Pancreas (tissue), 10 donors: ENCODE data around the gene UBFD1. TPM values are rescaled to one million over a fixed set of nuclear protein-coding genes. Genes with fewer than 3 reads are reported as not detected.

Source experiments
- ATAC-seq, 4 donors: fragments of 200-7000 bp; cut with Tn5 transposase; one replicate each; pipeline versions ENCODE4 v1.8.0 to v1.9.1; 2020; ENCODE audit warnings: mild to moderate bottlenecking in 4 of 4, moderate library complexity in 4 of 4
- DNase-seq, 6 donors: peaks; one replicate each; pipeline ENCODE4 v3.0.0-alpha.2; 2020
- FAIRE-seq: peaks from 2 replicates; lab custom pipeline; 2012; peaks lifted over from hg19 to GRCh38; lab: Jason Lieb, UNC
- H3K27ac ChIP-seq, 4 donors: fragments of 200-600 bp; sonication (generic); 1 replicate in 3 of 4; 2 replicates in 1 of 4; pipeline versions ENCODE4 v1.5.0 to v1.8.0; 2020
- H3K27me3 ChIP-seq, 4 donors: fragments of 200-600 bp; one replicate each; pipeline ENCODE4 v1.8.0; 2021
- H3K36me3 ChIP-seq, 3 donors: fragments of 200-600 bp; sonication (generic) in 1 of 3; one replicate each; pipeline versions ENCODE4 v1.5.0 to v1.8.0; 2020 to 2021
- H3K4me1 ChIP-seq, 3 donors: fragments of 200-600 bp; one replicate each; pipeline ENCODE4 v1.8.0; 2021
- H3K4me3 ChIP-seq, 4 donors: fragments of 200-600 bp; sonication (generic) in 2 of 4; one replicate each; pipeline versions ENCODE4 v1.5.0 to v1.8.0; 2020 to 2021
- H3K9me3 ChIP-seq, 4 donors: fragments of 200-600 bp; one replicate each; pipeline ENCODE4 v1.8.0; 2021
- CTCF ChIP-seq, 4 donors: fragments of 200-600 bp; sonication (generic) in 3 of 4; IDR thresholded peaks; one replicate each; pipeline versions ENCODE4 v1.5.0 to v1.8.0; 2021; ENCODE audit warnings: antibody characterized with exemption in 4 of 4
- WGBS, 2 donors: extraction: QIAGEN DNeasy Blood & Tissue Kit; methylation state at CpG; one replicate each; pipeline ENCODE4 v1.1.7; 2013; 5-methylcytosine and 5-hydroxymethylcytosine counted together
- intact Hi-C, 3 donors: fragments of 100-400 bp; cut with DNase I; formaldehyde crosslinking; loops; one replicate each; pipeline versions ENCODE4 v1.11.1 to v1.14.2; 2022
- polyA plus RNA-seq, 2 donors: library from polyadenylated mRNA; stranded (reverse); fragments of 200-250 nt; gene quantifications; one replicate each; pipeline ENCODE4 v1.2.3, GENCODE V29; 2013
- total RNA-seq, 6 donors: library from RNA; stranded (reverse); fragmentation: NEBNext Ultra II Directional in 4 of 6; extraction: Animal tissue kit (Norgen Biotek cat#: 25700) in 4 of 6; gene quantifications; one replicate each; pipeline versions ENCODE4 v1.2.1 to v1.2.4, GENCODE V29; 2021 to 2023
- donor health status: healthy with polysubstance abuse.
- donor health status: DM: no; HTN: no; CAD: no; lungs with moderate emphysema.
- donor health status: DM: no; HTN: no; CAD: no.
- donor health status: control.
- donor health status: control.
- donor health status: Bipolar disorder and iron deficiency.
- donor health status: DM: yes; HTN: yes; CAD: no.
- donor health status: DM: no; HTN: no; CAD: no.
- donor health status: DM: no; HTN: no; CAD: no.
- donor health status: DM: yes; HTN: yes; CAD: no.

Gene UBFD1
- total RNA-seq = 10 to 100 TPM; 15.6 to 38.2 (median 20.4) TPM
- 1 to 10 TPM; 5.9 to 8.7 TPM for polyA plus RNA-seq

GRCh38 chr16:23556881-23557778 is at the start of gene UBFD1, which contains the start of gene EARS2:
Gene UBFD1 (plus strand): TSS chr16:23557727. CDS start chr16:23557743, 16 bp downstream.
Gene EARS2 (minus strand): TSS chr16:23557350. CDS start chr16:23557343, 7 bp downstream.
- ATAC-seq = peak; percentile 92 to 97 (median 94)
- Histone ChIP-seq H3K27me3 (no peaks in the 10 kb centered on the region), H3K4me1 (peaks cover 0 to 7% (median 0%) of the 10 kb centered on the region in 3 donors), H3K4me3 (peak within 1 kb of the TSS; percentile 66 to 97 (median 84)), H3K36me3 (peaks cover 1 to 17% (median 7%) of the 10 kb centered on the region in 3 donors), H3K9me3 (no peaks in the 10 kb centered on the region), H3K27ac (peak within 1 kb of the TSS; percentile 46 to 89 (median 74))
- FAIRE-seq = no peak
- DNase-seq = peak; percentile 98 to 99 (median 99)
- WGBS, 2 donors = 1% methylated on average over 63 to 65 of the region's 65 CpGs
- intact Hi-C loops = loop anchor here in 1 of 3 donors (10.0 kb wide), 1 partner anchor 92 kb away; no protein-coding TSS in a partner anchor
- TF ChIP-seq CTCF (IDR thresholded peaks at IDR 0.05) = peak; percentile 92 to 97 (median 95)

- WGBS, 2 donors = 7 to 9% methylated on average over 28 of the region's 28 CpGs
- peak in 1 of 6 donors; percentile 38 for DNase-seq
- Histone ChIP-seq H3K4me3 (peak overlapping the region; percentile 80 to 96 (median 92)), H3K36me3 (peaks cover 0 to under 1% (median 0%) of the 10 kb centered on the region in 3 donors), H3K9me3 (no peaks in the 10 kb centered on the region), H3K4me1 (peaks cover 13 to 38% (median 19%) of the 10 kb centered on the region in 3 donors), H3K27ac (peak overlapping the region; percentile 85 to 92 (median 88)), H3K27me3 (no peaks in the 10 kb centered on the region)
- FAIRE-seq = no peak
- peak; percentile 6 to 24 (median 12) for ATAC-seq
- intact Hi-C loops = no loop called here
- no peak for TF ChIP-seq CTCF (IDR thresholded peaks at IDR 0.05)
These were observed 48.7 kb upstream of the UBFD1 start for GRCh38 chr16:23508589-23509440.

- peaks cover 0 to 3% (median 0%) of the 10 kb centered on the region in 3 donors for H3K36me3 ChIP-seq
- H3K9me3 ChIP-seq = no peaks in the 10 kb centered on the region
- FAIRE-seq = no peak
- peak overlapping the region; percentile 85 to 92 (median 88) for H3K27ac ChIP-seq
- no peak for TF ChIP-seq CTCF (IDR thresholded peaks at IDR 0.05)
- H3K4me3 ChIP-seq = peak overlapping the region; percentile 80 to 96 (median 92)
- no peaks in the 10 kb centered on the region for H3K27me3 ChIP-seq
- no peak for DNase-seq
- intact Hi-C loops = no loop called here
- 1 to 2% methylated on average over 5 of the region's 5 CpGs for WGBS, 2 donors
- H3K4me1 ChIP-seq = peaks cover 7 to 32% (median 14%) of the 10 kb centered on the region in 3 donors
- ATAC-seq = peak in 1 of 4 donors; percentile 2
These were observed 48.1 kb upstream of the UBFD1 start for GRCh38 chr16:23509441-23509754.

GRCh38 chr16:23509782-23510163 is 47.8 kb upstream of the UBFD1 start:
- WGBS, 2 donors = 1% methylated on average over 12 to 17 of the region's 17 CpGs
- intact Hi-C loops = no loop called here
- FAIRE-seq = no peak

More at GRCh38 chr16:23509782-23510163, 47.8 kb upstream of the UBFD1 start:
- TF ChIP-seq CTCF (IDR thresholded peaks at IDR 0.05) = no peak
- H3K27me3 ChIP-seq = no peaks in the 10 kb centered on the region
- DNase-seq (peak in 2 of 6 donors; percentile 40), ATAC-seq (peak; percentile 30 to 48 (median 35))
- H3K9me3 ChIP-seq = no peaks in the 10 kb centered on the region
- H3K27ac ChIP-seq = peak overlapping the region; percentile 85 to 92 (median 88)
- peaks cover 4 to 28% (median 10%) of the 10 kb centered on the region in 3 donors for H3K4me1 ChIP-seq
- peak overlapping the region; percentile 80 to 96 (median 92) for H3K4me3 ChIP-seq
- peaks cover 0 to 3% (median 0%) of the 10 kb centered on the region in 3 donors for H3K36me3 ChIP-seq
